Stromal cell of bone marrow (primary cell): ENCODE results near the gene SMIM8.
A peak's percentile ranks its signal among the peaks of the same experiment; 100 is the strongest.

Source experiments
- DNase-seq: peaks from one replicate; pipeline ENCODE4 v3.0.0-alpha.2; 2012; ENCODE audit warnings: low read depth

SMIM8 gene

GRCh38 chr6:87336367-87336766, 14.0 kb downstream of the SMIM8 start:
- DNase-seq: no peak

- DNase-seq: no peak
Measured at GRCh38 chr6:87340230-87340629, 17.8 kb downstream of the SMIM8 start.

GRCh38 chr6:87341158-87341557, 18.8 kb downstream of the SMIM8 start:
- no peak for DNase-seq

- no peak for DNase-seq
Measured at GRCh38 chr6:87341899-87342298, 19.5 kb downstream of the SMIM8 start.

- no peak for DNase-seq
Measured at GRCh38 chr6:87342829-87343228, 20.4 kb downstream of the SMIM8 start.

- no peak for DNase-seq
Measured at GRCh38 chr6:87344731-87345130, 22.3 kb downstream of the SMIM8 start, which contains the start of gene C6orf163. Gene C6orf163, plus strand, starts transcription at chr6:87344813. Its CDS starts 287 bp downstream, at chr6:87345100.

GRCh38 chr6:87346700-87347099, 24.3 kb downstream of the SMIM8 start:
- no peak for DNase-seq

GRCh38 chr6:87349896-87350295, 27.5 kb downstream of the SMIM8 start:
- DNase-seq: no peak

- DNase-seq: peak; percentile 6
Measured at GRCh38 chr6:87350516-87350915, 28.1 kb downstream of the SMIM8 start.

- no peak for DNase-seq
Measured at GRCh38 chr6:87351583-87351982, 29.2 kb downstream of the SMIM8 start.

- no peak for DNase-seq
Measured at GRCh38 chr6:87356181-87356580, 33.8 kb downstream of the SMIM8 start.

- no peak for DNase-seq
Measured at GRCh38 chr6:87357479-87358196, 35.2 kb downstream of the SMIM8 start.

- no peak for DNase-seq
Measured at GRCh38 chr6:87364602-87365252, 42.3 kb downstream of the SMIM8 start.

GRCh38 chr6:87366072-87366827, 43.9 kb downstream of the SMIM8 start:
- no peak for DNase-seq

GRCh38 chr6:87366899-87367298, 44.5 kb downstream of the SMIM8 start:
- no peak for DNase-seq

GRCh38 chr6:87373377-87373776, 51.0 kb downstream of the SMIM8 start:
- DNase-seq: no peak

- no peak for DNase-seq
Measured at GRCh38 chr6:87375315-87375714, 52.9 kb downstream of the SMIM8 start.

GRCh38 chr6:87376643-87377042, 54.3 kb downstream of the SMIM8 start:
- no peak for DNase-seq

- no peak for DNase-seq
Measured at GRCh38 chr6:87378947-87379346, 56.6 kb downstream of the SMIM8 start.

- no peak for DNase-seq
Measured at GRCh38 chr6:87382861-87383260, 60.5 kb downstream of the SMIM8 start.

- no peak for DNase-seq
Measured at GRCh38 chr6:87384038-87384437, 61.6 kb downstream of the SMIM8 start.

- no peak for DNase-seq
Measured at GRCh38 chr6:87384449-87384848, 62.1 kb downstream of the SMIM8 start.

- DNase-seq: no peak
Measured at GRCh38 chr6:87391334-87391733, 68.9 kb downstream of the SMIM8 start.
